Raji (cell line): ENCODE results near the gene GSC2.

Experiments used
- POLR2A ChIP-seq: IDR thresholded peaks from 2 replicates; pipeline ENCODE4 v1.6.1; 2011; ENCODE audit warnings: low read depth, low read length, control low read depth; ENCODE audit not compliant: insufficient read depth

The GSC2 gene

DNA sequence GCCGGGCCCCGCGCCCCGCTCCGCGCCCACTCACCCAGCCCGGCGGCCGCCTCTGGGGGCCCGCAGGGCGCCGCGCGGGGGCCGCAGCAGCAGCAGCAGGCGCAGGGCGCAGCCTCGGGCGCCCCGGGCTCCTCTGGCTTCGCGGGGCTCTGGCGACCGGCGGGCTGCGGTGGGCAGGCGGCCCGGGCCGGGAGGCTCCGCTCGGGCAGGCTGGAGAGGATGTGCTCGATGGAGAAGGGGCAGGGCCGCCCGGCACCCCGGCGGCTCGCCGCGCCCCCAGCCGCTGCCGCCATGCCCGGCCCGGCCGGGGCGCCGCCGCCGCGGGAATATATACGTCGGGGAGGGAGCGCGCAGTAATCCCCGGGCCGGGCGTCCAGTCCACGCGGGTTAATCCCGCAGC is at the start of gene GSC2:
TSS of gene GSC2 (minus strand) at position 302 of the 400 bp plus-strand sequence. CDS start at position 293, 9 bp downstream.
- TF ChIP-seq POLR2A, result no peak

DNA sequence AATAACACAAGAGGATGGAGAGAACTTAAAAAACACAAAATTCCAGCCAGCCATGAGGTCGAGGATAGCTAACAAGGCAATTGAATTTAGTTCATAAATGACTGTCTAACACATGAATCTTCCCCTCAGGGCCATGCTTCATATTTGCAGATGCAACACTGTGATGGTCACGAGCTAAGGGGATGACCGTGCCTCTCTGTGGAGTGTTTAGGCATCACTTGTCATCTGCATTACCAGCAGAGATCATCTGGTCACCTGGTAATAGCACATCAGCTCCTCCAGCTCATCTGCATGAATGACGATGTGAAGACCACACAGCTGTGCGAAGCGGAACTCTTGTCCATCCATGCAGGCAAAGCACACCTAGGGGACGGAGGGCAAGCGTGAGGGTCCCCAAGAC is 49.4 kb upstream of the GSC2 start:
- TF ChIP-seq POLR2A, result no peak

GRCh38 chr22:19197997-19198865 is 48.1 kb upstream of the GSC2 start:
- no peak for TF ChIP-seq POLR2A

- TF ChIP-seq POLR2A, result no peak
Measured at GRCh38 chr22:19196841-19197612, 46.9 kb upstream of the GSC2 start.

DNA sequence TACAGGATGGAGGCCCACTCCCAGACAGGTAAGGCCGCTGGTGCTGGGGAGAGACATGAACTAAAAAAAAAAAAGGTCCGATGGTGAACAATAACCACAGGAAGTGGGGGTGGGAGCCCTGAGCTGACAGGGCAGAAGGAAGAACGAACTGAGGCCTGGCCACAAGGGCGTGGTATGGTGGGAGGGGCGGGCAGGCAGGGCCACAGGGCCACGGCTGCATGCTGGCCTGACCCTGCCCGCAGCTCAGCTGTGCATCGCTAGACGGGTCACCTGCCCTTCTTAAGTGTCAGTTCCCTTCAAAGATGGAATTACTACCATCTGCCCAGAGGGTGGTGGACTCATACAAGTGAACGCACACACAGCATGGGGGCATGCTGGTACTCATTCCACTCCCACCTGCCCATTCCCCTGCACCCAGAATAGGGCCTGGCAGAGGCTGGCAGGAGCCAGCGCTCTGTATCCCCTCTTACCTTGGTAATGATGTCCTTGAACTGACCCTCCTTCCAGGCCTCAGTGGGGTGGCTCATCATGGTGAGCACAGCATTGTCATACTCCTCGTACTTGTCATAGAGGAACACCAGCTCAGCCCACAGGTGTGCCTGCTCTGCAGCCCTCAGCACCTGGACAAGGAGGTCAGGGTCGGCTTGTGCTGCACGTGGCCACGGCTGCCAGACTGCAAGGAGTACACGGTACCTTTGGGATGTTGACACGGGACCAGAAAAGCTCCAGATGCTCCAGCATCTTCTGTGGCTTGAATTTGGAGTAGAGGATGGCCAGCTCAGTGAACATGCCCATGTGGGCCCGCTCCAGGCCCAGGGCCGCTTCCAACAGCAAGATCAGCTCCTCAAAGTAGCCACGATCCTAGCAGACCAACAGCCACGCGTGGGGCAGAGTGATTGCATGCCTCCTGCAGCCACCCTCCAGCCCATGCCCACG is 46.0 kb upstream of the GSC2 start:
- TF ChIP-seq POLR2A, result no peak

GRCh38 chr22:19194766-19195536 is 44.9 kb upstream of the GSC2 start:
- no peak for TF ChIP-seq POLR2A

DNA sequence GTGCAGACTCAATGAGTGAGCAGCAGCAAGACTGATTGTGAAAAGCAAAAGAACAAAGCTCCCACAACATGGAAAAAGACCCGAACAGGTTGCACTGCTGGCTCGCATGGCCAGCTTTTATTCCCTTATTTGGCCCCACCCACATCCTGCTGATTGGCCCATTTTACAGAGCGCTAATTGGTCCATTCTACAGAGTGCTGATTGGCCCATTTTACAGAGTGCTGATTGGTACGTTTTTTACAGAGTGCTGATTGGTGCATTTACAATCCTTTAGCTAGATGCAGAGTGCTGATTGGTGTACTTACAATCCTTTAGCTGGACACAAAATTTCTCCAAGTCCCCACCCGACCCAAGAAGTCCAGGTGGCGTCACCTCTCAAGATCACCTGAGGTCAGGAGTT is 43.8 kb upstream of the GSC2 start:
- TF ChIP-seq POLR2A, result no peak

- no peak for TF ChIP-seq POLR2A
Measured at GRCh38 chr22:19187716-19188563, 37.8 kb upstream of the GSC2 start.

DNA sequence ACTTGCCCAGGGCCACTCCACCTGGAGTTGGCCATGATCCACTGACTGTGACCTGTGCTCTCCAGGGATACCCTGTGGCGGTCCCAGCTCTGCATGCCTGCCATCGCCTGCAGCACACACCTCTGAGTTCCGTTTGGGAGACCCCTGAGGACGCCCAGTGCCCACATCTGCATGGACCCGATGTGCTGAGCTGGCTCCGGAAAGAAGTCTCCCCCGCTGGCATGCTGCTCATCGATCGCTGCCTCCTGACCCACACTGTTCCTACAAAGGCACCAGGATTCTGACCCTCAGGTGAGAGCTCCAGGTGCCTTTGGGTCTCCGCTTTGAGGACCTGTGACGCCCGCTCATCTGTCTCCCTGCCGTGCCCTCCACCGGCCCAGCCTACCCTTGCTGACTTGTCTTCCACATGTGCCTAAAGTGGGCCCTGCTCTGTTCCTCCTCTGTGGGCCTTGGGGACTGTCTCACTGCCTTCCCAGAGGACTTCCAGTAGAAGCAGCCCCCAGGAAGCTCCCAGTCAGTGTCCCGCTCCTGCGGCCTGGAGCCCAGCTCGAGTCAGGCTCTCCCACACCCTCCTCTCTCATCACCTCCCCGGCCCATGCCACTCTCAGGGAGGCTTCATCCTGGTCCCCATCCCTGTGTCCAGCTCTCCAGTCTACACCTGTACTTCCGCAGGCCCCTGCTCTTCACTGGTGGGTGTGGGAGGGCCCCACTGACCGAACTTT is 34.3 kb upstream of the GSC2 start:
- TF ChIP-seq POLR2A, result no peak

- no peak for TF ChIP-seq POLR2A
Measured at GRCh38 chr22:19183216-19183615, 33.1 kb upstream of the GSC2 start.

- no peak for TF ChIP-seq POLR2A
Measured at GRCh38 chr22:19182472-19183157, 32.5 kb upstream of the GSC2 start.

DNA sequence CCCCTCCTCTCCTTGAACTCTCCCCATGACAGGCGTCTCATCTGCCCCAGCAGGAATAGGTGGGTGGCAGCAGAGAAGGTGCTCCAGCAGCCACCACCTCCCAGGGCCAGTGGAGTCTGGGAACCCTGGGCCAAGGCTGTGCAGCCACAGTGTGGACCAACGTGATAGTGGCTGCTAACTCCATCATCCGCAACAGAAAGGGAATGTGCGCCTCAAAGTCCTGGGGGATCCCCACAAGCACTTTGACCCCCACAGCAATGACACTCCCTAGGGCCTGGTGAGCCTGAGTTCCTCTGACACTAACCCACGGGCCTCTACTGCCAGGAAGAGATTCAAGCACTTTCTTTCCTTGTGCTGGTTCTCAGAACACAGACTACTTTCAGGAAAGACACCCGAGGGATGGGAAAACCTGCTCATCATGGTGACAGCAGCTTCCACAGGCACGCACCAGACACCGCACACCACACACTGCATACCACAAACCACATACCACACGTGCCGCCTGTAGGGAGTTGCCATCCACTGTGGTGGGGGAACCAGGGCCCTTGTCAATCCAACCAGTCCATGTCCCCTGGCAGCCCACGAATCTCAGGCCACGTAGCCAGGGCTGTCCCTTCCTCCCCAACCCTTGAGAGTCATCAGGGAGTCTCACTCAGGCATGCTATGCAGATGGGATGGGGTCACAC is 31.8 kb upstream of the GSC2 start:
- TF ChIP-seq POLR2A, result no peak
